Cardiac muscle cell (in vitro differentiated cells and primary cell): Measurements from ENCODE around the gene MED20. TPM values are rescaled to one million over a fixed set of nuclear protein-coding genes. Genes with fewer than 3 reads are reported as not detected.
"Not testable (repeated sequence)": the region's sequence is repeated elsewhere in the genome, so short reads cannot be mapped to it uniquely, and the experiment has no call there.

Source experiments
- DNase-seq, 2 donors: peaks; one replicate each; pipeline versions ENCODE4 v3.0.0 to v3.0.0-alpha.2; 2010 to 2017; ENCODE audit warnings: low read depth in 1 of 2, low spot score in 1 of 2
- H3K27ac ChIP-seq: fragments of 200-600 bp; sonication (generic); 2 replicates; pipeline ENCODE4 v1.5.1; 2016
- H3K27me3 ChIP-seq: fragments of 200-600 bp; sonication (generic); 2 replicates; pipeline ENCODE4 v1.6.0; 2016; ENCODE audit warnings: control low read depth
- H3K36me3 ChIP-seq: fragments of 200-600 bp; sonication (generic); 2 replicates; pipeline ENCODE4 v1.5.1; 2016; ENCODE audit warnings: control low read depth
- H3K4me1 ChIP-seq: fragments of 200-600 bp; sonication (generic); 2 replicates; pipeline ENCODE4 v1.8.1; 2017; ENCODE audit warnings: low read depth, mild to moderate bottlenecking, mixed run types
- H3K4me3 ChIP-seq: fragments of 200-600 bp; sonication (generic); 2 replicates; pipeline ENCODE4 v1.5.1; 2016; ENCODE audit warnings: mild to moderate bottlenecking
- H3K9me3 ChIP-seq: fragments of 200-600 bp; sonication (generic); 2 replicates; pipeline ENCODE4 v1.5.1; 2017; ENCODE audit warnings: low read depth, mild to moderate bottlenecking, control low read depth
- CTCF ChIP-seq: IDR thresholded peaks from 2 replicates; pipeline ENCODE4 v1.5.1; 2012; ENCODE audit warnings: low read depth, mild to moderate bottlenecking, low read length
- polyA plus RNA-seq: library from polyadenylated mRNA; unstranded; fragments of >200 nt; fragmentation: Nextera tagmentation; extraction: Ambion mirVana; gene quantifications from 2 replicates; pipeline ENCODE4 v1.2.1, GENCODE V29; 2016
- total RNA-seq: library from RNA; depleted of rRNA; stranded (reverse); fragments of >200 nt; gene quantifications from 2 replicates; pipeline ENCODE4 v1.2.3, GENCODE V29; 2016

MED20 gene
- total and polyA plus RNA-seq, 2 experiments from 2014 or later: 18.5 to 28.1 TPM

- H3K27me3 ChIP-seq: no peaks in the 10 kb centered on the region
- no peaks in the 10 kb centered on the region for H3K9me3 ChIP-seq
- H3K4me3 ChIP-seq: no peak overlapping the region
- no peak for TF ChIP-seq CTCF
- no peaks in the 10 kb centered on the region for H3K4me1 ChIP-seq
- no peaks in the 10 kb centered on the region for H3K36me3 ChIP-seq
- no peak overlapping the region for H3K27ac ChIP-seq
- no peak for DNase-seq
Observed at GRCh38 chr6:41957117-41957516, 36.2 kb upstream of the MED20 start.

DNA sequence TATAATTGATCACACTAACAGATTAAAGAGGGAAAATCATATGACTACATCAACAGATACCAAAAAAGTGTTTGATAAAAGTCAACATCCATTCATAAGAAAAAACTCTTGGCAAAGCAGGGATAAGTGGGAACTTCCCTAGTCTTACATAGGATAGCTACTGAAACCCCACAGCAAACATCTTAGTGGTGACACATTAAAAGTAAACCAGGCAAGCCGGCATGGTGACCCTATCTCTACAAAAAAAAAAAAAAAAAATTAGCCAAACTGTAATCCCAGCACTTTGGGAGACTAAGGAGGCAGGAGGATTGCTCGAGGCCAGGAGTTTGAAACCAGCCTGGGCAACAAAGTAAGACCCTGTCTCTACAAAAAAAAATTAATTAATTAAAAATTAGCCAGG, 34.5 kb upstream of the MED20 start:
- Histone ChIP-seq H3K9me3 (no peaks in the 10 kb centered on the region), H3K27ac (no peak overlapping the region), H3K4me3 (no peak overlapping the region), H3K27me3 (no peaks in the 10 kb centered on the region), H3K36me3 (no peaks in the 10 kb centered on the region), H3K4me1 (no peaks in the 10 kb centered on the region)
- TF ChIP-seq CTCF: no peak
- DNase-seq: no peak

GRCh38 chr6:41954668-41955067, 33.7 kb upstream of the MED20 start:
- no peak overlapping the region for H3K4me3 ChIP-seq
- no peaks in the 10 kb centered on the region for H3K27me3 ChIP-seq
- no peak overlapping the region for H3K27ac ChIP-seq
- no peaks in the 10 kb centered on the region for H3K9me3 ChIP-seq
- no peaks in the 10 kb centered on the region for H3K36me3 ChIP-seq
- TF ChIP-seq CTCF: no peak
- DNase-seq: no peak
- no peaks in the 10 kb centered on the region for H3K4me1 ChIP-seq

- TF ChIP-seq CTCF: no peak
- Histone ChIP-seq H3K27ac (no peak overlapping the region), H3K27me3 (no peaks in the 10 kb centered on the region), H3K4me1 (no peaks in the 10 kb centered on the region), H3K36me3 (no peaks in the 10 kb centered on the region), H3K9me3 (no peaks in the 10 kb centered on the region), H3K4me3 (no peak overlapping the region)
- DNase-seq: no peak
Observed at GRCh38 chr6:41947581-41948220, 26.8 kb upstream of the MED20 start.

DNA sequence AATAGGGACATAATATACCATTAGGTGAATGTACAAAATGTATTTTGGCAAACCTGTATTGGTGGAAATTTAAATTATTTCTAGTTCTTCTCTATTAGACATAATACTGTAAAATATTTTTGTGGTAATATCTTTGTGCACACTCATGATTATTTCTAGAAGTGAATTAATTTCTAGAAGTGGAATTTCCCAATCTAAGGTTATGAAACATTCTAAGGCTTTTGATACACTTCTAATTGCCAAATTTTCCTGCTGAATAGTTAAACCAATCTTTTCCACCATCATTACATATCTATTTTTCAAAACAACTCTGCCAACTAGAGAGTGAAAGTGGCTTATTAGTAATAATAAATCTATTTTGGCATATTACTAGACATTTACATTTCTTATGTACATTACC, 22.5 kb upstream of the MED20 start:
- TF ChIP-seq CTCF: no peak
- no peaks in the 10 kb centered on the region for H3K36me3 ChIP-seq
- H3K4me3 ChIP-seq: no peak overlapping the region
- H3K27me3 ChIP-seq: peaks cover 3% of the 10 kb centered on the region
- DNase-seq: no peak
- H3K9me3 ChIP-seq: no peaks in the 10 kb centered on the region
- H3K4me1 ChIP-seq: peaks cover 6% of the 10 kb centered on the region
- no peak overlapping the region for H3K27ac ChIP-seq

DNA sequence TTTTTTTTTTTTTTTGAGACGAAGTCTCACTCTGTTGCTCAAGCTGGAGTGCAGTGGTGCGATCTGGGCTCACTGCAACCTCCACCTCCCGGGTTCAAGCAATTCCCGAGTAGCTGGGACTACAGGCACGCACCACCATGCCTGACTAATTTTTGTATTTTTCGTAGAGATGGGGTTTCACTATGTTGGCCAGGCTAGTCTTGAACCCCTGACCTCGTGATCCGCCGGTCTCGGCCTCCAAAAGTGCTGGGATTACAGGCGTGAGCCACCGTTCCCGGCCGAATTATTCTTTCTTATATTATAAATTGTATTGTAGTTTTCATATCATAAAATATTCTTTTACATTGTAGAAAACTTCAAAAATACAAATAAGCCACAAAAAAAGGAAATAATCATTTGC, 21.9 kb upstream of the MED20 start:
- H3K27ac ChIP-seq, H3K9me3 ChIP-seq, H3K27me3 ChIP-seq, H3K4me1 ChIP-seq, H3K36me3 ChIP-seq, H3K4me3 ChIP-seq, DNase-seq: not testable (repeated sequence)
